ENCODE results near the gene CDH5. TPM values are rescaled to one million over a fixed set of nuclear protein-coding genes. Genes with fewer than 3 reads are reported as not detected.

Gene CDH5
- total RNA-seq, 6 experiments from 2014 or later = 9.0 to 25.7 (median 15.4) TPM

GRCh38 chr16:66380421-66380820 is 13.9 kb downstream of the CDH5 start:
- intact Hi-C loops (cut with DNase I) = no loop called here
- DNase-seq (no peak), ATAC-seq (no peak)
- H3K36me3 ChIP-seq = no peaks in the 10 kb centered on the region
- no peak for TF ChIP-seq POLR2A (IDR thresholded peaks at IDR 0.05)
- TF ChIP-seq, protein P1, sequence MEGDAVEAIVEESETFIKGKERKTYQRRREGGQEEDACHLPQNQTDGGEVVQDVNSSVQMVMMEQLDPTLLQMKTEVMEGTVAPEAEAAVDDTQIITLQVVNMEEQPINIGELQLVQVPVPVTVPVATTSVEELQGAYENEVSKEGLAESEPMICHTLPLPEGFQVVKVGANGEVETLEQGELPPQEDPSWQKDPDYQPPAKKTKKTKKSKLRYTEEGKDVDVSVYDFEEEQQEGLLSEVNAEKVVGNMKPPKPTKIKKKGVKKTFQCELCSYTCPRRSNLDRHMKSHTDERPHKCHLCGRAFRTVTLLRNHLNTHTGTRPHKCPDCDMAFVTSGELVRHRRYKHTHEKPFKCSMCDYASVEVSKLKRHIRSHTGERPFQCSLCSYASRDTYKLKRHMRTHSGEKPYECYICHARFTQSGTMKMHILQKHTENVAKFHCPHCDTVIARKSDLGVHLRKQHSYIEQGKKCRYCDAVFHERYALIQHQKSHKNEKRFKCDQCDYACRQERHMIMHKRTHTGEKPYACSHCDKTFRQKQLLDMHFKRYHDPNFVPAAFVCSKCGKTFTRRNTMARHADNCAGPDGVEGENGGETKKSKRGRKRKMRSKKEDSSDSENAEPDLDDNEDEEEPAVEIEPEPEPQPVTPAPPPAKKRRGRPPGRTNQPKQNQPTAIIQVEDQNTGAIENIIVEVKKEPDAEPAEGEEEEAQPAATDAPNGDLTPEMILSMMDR (IDR thresholded peaks at IDR 0.05) = no peak
- H3K27me3 ChIP-seq = no peaks in the 10 kb centered on the region
- H3K9me3 ChIP-seq = no peaks in the 10 kb centered on the region
- H3K4me1 ChIP-seq = no peaks in the 10 kb centered on the region
- no peak overlapping the region for H3K4me3 ChIP-seq
- 85% methylated on average over 3 of the region's 3 CpGs for WGBS (ENCODE audit: insufficient coverage, low coverage, low lambda C conversion rate, missing lambda C conversion rate)
- no peak overlapping the region for H3K27ac ChIP-seq

DNA sequence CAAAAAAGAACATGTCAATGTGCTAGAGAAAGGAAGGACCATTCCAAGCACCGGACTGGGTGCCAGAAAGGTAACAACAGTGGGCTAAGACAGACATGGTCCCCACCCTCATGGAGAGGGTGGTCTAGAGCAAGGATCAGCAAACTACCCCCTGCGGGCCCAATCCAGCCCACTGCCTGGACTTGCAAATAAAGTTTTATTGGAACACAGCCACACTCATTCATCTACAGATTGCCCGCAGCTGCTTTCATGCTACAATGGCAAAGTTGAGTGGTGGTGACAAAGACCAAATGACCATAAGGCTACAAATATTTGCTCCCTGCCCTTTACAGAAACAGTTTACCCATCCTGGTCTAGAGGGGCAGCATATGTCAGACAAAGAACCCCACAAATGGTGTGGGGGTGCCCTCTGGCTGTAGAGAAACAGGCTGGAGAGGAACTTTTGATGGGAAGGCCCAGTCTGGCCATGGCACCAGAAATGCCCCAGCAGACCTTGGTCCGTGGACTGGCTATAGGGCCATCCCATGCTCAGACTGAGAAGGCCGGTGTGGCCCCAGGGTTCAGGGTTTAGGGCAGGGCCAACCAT is 15.2 kb downstream of the CDH5 start:
- intact Hi-C loops (cut with DNase I) = no loop called here
- peak in 1 of 3 donors; percentile 7 for DNase-seq
- 80% methylated on average over 1 of the region's 5 CpGs for WGBS (ENCODE audit: insufficient coverage, low coverage, low lambda C conversion rate, missing lambda C conversion rate)

DNA sequence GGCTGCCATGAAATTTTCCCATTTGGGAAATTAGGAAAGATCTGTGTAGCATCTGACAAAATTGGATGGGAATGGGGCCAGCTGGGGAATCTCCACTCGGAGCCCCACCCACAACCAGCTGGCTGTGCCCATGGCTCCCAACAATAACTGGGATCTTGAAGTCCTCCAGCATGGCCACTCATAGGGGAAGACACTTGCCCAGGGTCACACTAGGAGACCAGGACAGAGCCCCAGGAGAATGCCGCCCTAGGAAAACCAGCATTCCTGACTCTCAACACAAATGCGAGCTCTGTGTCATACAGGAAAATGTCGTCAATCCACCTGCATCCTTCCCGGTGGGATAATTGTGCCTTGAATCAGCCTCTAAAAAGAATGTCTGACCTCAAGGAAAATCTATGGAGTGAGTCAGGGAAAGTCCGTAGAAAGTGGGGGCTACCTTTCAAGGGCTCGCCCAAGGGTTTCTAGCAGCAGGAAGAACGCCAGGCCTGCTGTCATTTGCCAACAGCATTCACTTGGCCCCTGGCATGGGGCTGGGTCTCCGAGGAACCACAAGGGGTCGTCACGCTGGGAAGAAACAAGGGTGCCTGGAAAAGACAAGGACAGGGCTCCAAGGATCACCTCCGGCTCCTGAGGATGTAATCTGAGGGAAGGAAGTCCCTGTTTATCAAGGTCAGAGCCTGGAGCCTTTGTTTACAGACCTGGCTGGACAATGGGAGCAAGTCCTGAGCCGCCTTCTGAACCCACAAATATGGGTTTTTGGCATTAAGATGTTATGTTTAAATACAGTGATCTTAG is 15.9 kb downstream of the CDH5 start:
- no peak for TF ChIP-seq POLR2A (IDR thresholded peaks at IDR 0.05)
- TF ChIP-seq, protein P1 (IDR thresholded peaks at IDR 0.05) = no peak
- H3K36me3 ChIP-seq = no peaks in the 10 kb centered on the region
- H3K4me3 ChIP-seq = no peak overlapping the region
- ATAC-seq (peak; percentile 50 to 72 (median 66)), DNase-seq (peak in 1 of 3 donors; percentile 24)
- 72% methylated on average over 10 of the region's 13 CpGs for WGBS (ENCODE audit: insufficient coverage, low coverage, low lambda C conversion rate, missing lambda C conversion rate)
- peak overlapping the region in 2 of 3 donors; percentile 13 to 51 for H3K27ac ChIP-seq
- intact Hi-C loops (cut with DNase I) = no loop called here
- H3K9me3 ChIP-seq = no peaks in the 10 kb centered on the region
- H3K27me3 ChIP-seq = no peaks in the 10 kb centered on the region
- H3K4me1 ChIP-seq = no peaks in the 10 kb centered on the region

More for the DNA sequence above, 15.2 kb downstream of the CDH5 start:
- Histone ChIP-seq H3K36me3 (no peaks in the 10 kb centered on the region), H3K27me3 (no peaks in the 10 kb centered on the region), H3K4me1 (no peaks in the 10 kb centered on the region), H3K27ac (peak overlapping the region in 2 of 3 donors; percentile 13 to 51), H3K4me3 (no peak overlapping the region), H3K9me3 (no peaks in the 10 kb centered on the region)
- no peak for ATAC-seq
- TF ChIP-seq POLR2A (IDR thresholded peaks at IDR 0.05) = no peak
- TF ChIP-seq, protein P1 (IDR thresholded peaks at IDR 0.05) = no peak

DNA sequence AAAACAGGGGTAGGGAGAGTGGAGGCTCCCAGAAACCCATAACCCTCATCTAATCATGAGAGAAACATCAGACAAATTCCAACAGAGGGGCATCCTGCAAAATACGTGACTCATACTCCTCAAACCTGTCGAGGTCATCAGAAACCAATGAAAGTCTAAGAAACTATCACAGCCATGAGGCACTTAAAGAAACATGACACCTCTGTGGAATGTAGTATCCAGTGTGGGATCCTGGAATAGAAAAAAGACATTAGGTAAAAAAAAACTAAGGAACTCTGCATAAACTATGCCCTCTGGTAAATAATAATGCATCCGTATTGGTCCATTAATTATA is 16.4 kb downstream of the CDH5 start:
- Histone ChIP-seq H3K27me3 (no peaks in the 10 kb centered on the region), H3K27ac (no peak overlapping the region), H3K4me1 (no peaks in the 10 kb centered on the region), H3K9me3 (no peaks in the 10 kb centered on the region), H3K4me3 (no peak overlapping the region), H3K36me3 (no peaks in the 10 kb centered on the region)
- WGBS (ENCODE audit: insufficient coverage, low coverage, low lambda C conversion rate, missing lambda C conversion rate) = 68% methylated on average over 3 of the region's 3 CpGs
- TF ChIP-seq, protein P1 (IDR thresholded peaks at IDR 0.05) = no peak
- TF ChIP-seq POLR2A (IDR thresholded peaks at IDR 0.05) = no peak
- no peak for DNase-seq
- peak; percentile 24 to 64 (median 53) for ATAC-seq
- intact Hi-C loops (cut with DNase I) = no loop called here
